Ramos (cell line): ENCODE results near the gene LCN10.
"Not testable (repeated sequence)": the region's sequence is repeated elsewhere in the genome, so short reads cannot be mapped to it uniquely, and the experiment has no call there.

ENCODE experiments used
- in situ Hi-C: fragments of 300-500 bp; cut with MboI; formaldehyde crosslinking; loops from one replicate; pipeline ENCODE4 v1.14.3; 2022; ENCODE audit warnings: low sequenced_read_pairs; ENCODE audit not compliant: unreplicated experiment

Gene LCN10

DNA sequence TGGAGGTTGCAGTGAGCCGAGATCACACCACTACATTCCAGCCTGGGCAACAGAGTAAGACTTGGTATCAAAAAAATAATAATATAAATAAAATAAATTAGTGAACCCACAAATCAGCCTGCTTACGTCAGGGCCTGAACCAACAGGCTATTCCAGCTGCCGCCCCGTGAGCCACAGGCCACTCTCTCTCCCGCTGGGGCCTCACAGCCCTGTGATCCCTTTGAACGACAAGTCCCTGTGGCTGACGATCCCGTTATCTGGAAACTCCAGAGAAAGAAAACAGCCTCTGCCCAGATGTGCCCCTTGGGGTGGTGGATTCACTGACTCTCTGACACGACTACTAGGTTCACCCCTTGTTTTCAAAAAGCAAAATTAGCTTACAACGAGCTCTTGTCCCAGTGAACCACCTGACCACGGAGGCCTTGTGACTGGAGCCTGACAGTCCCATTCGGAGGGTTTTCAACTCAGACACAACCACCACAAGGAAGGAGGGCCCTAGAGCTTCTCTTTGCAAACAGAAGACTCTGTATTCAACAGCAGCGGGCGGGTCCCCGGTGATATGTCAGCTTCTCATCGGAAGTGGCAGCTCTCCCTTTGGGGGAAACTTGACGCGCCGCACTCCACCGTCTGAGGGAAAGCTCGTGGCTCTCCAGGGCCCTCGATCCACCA lies 34.8 kb downstream of the LCN10 start:
- in situ Hi-C loops, result no loop called here

GRCh38 chr9:136707011-136707410 lies 35.7 kb downstream of the LCN10 start:
- in situ Hi-C loops, result no loop called here

DNA sequence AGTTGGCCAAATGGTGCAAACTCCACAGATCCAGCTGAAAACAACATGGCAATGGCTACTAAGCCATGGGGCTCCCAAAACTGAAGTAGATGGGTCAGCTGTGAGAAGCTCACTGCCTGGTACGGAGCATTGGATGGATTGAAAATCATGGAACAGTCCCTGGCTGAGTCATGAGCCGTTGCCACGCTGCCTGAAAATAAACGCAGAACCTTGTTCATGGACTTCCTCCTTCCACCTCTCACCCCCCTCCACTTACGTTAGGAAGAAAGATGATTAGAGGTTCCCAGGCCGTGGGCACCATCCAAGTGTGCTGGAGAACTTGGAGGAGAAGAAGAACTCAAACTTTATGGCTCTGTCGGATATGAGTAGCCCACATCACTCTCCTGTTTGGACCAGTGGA lies 37.2 kb downstream of the LCN10 start:
- in situ Hi-C loops, result no loop called here

DNA sequence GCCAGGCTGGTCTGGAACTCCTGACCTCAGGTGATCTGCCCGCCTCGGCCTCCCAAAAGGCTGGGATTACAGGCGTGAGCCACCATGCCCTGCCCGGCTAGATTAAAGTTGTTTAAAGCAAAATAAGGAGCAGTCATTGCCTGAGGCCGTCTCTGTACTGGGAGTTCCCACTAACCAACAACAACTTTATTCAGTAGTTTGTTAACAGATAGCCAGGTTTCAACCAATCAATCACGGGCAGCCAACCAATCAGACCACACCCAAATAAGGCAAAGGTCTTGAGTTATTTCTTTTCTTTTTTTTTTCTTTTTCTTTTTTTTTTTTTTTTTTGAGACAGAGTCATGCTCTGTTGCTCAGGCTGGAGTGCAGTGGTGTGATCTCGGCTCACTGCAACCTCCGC lies 38.0 kb downstream of the LCN10 start:
- in situ Hi-C loops, result not testable (repeated sequence)

DNA sequence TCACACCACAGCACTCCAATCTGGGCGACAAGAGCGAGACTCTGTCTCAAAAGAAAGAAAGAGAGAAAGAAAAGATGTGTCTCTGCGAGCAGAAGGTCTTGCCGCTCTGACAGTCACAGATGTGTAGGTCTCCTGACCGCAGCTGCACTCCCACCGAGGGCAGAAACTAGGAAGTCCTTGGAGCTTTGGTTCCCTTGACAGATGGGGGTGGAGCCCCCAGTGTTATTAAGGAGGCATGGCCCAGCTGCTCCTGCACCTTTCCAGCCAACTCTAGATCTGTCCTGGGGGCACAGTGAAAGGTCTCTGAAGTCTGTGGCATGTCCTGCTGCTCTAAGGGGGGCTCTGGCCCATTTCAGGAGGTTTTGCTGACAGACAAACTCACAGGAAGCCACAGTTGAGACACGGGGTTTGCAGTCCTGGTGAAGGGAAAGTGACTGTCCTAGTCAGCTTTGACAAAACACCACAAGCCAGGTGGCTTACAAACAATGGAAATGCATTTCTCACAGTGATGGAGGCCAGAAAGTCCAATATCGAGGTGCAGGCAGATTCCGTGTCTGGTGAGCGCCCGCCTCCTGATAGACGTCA lies 39.4 kb downstream of the LCN10 start:
- in situ Hi-C loops, result no loop called here

GRCh38 chr9:136701668-136702053 lies 41.1 kb downstream of the LCN10 start:
- in situ Hi-C loops, result no loop called here

DNA sequence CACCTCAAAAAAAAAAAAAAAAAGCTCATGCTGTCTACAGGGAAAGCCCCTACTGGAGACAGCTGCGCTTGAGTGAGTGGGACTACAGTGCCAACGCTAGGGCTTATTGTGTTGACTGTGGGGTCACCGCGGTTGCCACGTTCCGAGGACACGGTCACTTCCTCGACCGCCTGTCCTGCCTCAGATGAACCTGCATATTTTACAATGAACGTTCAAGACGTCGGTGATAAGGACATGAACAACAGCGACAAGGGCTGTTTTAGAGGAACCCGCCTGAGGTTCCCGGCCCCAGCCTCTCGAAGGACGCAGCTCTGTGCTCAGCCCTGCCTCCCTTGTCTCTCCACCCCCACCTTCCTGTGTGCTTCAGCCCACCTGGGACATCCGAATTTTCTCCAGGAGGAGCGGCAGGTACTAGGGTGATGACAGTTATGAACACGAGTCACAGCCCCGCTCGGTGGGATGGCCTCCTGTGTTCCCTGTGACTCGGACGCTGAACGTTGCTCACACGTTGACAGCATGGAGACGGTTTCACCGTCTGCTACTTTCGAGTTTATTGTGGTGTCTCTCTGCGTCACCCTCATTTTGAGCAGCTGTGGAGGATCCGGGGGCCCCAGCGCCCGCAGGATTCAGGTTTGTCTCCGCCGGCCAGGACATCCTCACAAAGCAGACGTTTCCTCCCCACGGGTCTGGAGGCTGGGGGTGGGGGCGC lies 41.6 kb downstream of the LCN10 start:
- in situ Hi-C loops, result no loop called here

GRCh38 chr9:136700304-136700703 lies 42.4 kb downstream of the LCN10 start:
- in situ Hi-C loops, result no loop called here

- in situ Hi-C loops, result no loop called here
Observed at GRCh38 chr9:136698635-136699246, 44.0 kb downstream of the LCN10 start.

- in situ Hi-C loops, result no loop called here
Observed at GRCh38 chr9:136697821-136698526, 44.8 kb downstream of the LCN10 start.

GRCh38 chr9:136697146-136697820 lies 45.5 kb downstream of the LCN10 start:
- in situ Hi-C loops, result no loop called here

DNA sequence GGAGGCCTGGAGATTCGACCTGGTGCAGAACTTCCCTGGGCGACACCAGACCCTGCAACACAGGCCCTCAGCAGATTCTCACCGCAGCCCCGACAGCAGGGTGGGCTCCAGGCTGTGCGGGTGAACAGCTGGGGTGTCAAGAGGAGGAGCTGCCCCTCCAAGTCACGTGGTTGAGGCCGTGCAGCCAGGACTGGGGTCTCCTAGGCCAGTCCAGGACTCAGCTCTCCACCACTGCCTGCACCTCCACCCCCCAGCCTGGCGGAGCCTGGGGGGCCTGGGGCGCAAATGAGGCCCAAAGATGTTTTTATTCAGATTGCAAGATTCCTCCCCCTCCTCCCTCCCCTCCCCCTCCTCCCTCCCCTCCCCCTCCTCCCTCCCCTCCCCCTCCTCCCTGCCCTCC lies 46.2 kb downstream of the LCN10 start:
- in situ Hi-C loops, result no loop called here

GRCh38 chr9:136695955-136696354 lies 46.8 kb downstream of the LCN10 start:
- in situ Hi-C loops, result no loop called here

DNA sequence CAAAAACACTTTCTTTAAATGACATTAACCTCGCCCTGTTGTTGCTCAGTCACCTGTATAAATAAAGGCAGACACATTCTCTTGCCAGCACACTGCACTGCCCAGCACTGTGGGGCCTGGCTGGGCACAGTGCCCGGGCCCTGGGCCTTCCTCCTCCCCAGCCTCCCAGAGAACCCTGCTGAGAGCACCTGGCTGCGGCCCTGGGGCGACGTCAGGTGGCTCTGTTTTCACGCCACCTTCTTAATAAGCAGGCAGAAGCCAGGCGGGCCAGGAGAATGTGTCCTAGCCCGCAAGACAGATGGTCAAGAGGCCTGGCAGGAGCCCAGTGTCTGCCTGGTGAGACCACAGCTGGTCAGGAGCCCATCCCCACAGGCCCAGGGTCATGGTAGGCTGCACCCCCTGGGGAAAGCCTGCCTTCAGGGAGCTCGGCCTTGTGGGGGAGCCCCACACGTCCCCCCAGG lies 47.3 kb downstream of the LCN10 start:
- in situ Hi-C loops, result no loop called here

DNA sequence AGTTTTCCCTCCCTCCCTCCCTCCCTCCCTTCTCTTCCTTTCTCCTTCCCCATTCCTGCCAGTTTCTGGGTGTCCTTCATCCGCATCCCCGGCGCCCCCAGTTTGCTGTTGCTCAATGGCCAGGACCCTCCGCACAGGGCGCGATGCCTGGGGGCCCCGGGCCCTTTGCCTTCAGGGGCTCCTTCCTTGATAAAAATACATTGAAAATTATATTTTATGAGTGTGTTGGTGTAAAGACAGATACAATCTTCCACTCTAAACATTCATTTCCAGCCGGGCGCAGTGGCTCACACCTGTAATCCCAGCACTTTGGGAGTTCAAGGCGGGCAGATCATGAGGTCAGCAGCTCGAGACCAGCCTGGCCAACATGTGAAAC lies 47.9 kb downstream of the LCN10 start:
- in situ Hi-C loops, result no loop called here

GRCh38 chr9:136694163-136694871 lies 48.4 kb downstream of the LCN10 start:
- in situ Hi-C loops, result no loop called here

GRCh38 chr9:136693490-136694162 lies 49.1 kb downstream of the LCN10 start:
- in situ Hi-C loops, result no loop called here

DNA sequence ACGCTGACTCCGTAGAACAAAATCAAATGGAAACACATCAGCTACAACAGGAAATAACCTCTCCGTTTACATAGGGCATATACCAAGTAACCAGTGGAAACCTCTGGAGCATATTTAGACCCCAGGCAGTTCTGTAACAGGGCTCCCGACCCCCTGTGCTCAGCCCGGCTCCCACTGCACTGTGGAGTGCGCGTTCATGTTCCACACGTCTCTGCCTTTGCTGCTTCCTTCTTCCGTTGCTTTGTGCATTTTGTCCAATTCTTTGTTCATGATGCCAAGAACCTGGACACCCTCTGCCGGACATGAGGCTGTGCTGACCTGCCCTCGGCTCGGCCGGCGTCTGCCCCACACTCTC lies 49.6 kb downstream of the LCN10 start:
- in situ Hi-C loops, result no loop called here
